GM19023 (cell line): ENCODE results near the gene ADAM12.

Experiments
- ATAC-seq: cut with Tn5 transposase; IDR thresholded peaks from one replicate; pipeline ENCODE4 v1.9.1; 2021; ENCODE audit warnings: mild to moderate bottlenecking, moderate library complexity; ENCODE audit not compliant: unreplicated experiment

ADAM12 gene

DNA sequence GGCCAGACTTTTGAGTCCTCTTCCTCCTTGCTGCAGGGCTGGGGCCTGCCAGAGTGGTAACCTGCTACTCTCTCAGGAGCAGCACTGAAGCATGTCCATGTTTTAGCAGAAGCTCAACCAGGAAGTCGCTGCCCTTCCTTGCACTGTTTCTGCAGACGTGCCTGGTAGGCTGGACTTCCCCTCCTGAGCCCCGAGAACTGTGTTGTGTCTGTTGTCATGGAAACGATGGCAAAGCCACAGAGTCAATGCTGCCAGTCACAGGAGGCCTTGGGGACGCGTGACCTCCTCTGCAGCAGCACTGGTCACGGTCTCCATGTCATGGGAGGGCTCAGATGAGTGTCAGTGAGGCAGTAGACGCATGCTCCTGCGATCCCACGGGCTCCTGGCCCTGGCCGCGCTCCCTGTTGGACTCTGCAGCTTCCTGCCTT lies 346.5 kb downstream of the ADAM12 start:
- peak; percentile 100 for ATAC-seq

DNA sequence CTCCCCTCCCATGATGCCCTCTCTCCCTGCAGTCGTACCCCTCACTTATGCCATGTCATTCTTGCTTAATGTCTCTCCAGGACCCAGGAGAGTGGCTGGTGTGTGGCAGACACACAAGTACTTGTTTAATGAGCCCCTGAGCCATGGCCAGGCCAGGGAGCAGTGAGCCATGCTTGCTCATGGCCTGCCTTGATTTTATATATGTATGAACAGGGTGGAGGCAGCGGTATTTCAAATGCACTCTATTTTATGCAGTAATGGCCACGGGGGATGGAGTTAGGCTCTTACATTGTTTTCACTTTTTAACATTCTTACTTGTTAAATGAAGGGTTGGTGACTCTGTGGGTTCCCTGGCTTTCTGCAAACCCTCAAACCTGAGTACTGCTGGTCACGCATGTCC lies 347.2 kb downstream of the ADAM12 start:
- ATAC-seq: no peak

DNA sequence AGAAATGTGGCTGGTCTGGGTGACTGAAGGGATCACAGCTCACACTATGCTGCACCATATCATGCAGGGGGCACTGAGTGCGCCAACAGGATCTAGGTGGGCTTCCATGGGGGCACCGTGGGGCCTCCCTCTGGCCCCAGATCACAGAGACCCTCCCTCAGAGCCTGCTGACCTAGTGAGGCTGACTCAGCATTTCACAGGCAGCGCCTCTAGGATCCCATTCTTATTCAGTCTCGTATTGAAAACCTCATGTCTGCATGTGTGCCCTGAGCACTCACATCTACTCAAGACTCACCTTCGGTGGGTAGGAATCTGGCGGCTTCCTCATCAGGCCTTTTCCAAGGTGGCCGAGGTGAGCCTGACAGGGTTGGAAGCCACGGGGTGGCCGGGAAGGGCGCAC lies 350.3 kb downstream of the ADAM12 start:
- no peak for ATAC-seq

DNA sequence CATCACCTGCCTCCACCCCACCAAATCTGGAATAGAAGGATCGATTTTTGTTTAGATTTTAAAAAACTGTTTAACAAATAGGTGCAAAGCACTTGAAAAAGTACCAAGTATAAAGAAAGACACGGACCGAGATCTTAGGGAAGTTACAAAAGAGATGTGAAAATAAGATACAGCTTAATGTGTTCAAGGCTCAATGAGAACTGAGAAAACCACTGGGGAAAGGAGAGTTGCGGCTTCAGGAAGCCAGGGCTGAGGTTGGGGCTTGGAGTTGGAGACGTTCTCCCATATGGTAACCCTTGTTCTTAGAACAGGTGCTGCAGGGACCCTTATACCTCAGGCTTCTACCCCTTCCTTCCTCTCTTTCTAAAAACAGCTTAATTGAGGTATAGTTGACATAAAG lies 351.8 kb downstream of the ADAM12 start:
- no peak for ATAC-seq

DNA sequence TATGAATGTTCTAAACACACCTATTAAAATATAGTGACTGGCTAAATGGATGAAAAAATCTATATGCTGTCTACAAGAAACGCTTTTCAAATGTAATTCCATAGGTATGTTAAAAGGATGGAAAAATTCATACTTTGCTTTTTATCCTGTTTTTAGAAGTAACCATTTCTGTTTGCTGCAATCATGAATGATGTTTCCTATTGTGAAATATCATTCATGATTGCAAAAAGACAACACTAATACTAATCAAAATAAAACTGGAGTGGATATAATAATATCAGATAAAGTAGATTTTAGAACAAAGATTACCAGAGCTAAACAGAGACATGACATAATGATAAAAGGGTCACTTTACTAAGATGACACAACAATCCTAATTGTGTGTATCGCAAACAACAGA lies 353.7 kb downstream of the ADAM12 start:
- no peak for ATAC-seq

DNA sequence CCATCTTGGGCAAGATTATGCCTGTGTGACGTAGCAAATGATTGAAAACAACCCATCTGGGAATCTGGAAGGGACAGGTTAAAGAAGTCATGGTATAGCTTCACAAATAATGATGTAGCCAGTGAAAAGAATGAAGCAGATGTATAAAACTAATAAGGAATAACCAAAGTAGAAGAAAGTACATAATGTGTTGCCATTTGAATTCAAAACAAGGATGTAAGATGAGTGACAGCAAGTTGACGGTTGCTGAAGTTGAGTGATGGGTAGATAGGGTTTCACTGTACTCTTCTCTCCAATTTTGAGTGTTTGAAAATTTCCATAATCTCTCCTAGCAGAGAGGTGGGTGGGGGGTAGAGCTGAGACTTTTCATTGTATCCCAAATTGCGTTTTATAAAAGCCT lies 358.3 kb downstream of the ADAM12 start:
- ATAC-seq: no peak

DNA sequence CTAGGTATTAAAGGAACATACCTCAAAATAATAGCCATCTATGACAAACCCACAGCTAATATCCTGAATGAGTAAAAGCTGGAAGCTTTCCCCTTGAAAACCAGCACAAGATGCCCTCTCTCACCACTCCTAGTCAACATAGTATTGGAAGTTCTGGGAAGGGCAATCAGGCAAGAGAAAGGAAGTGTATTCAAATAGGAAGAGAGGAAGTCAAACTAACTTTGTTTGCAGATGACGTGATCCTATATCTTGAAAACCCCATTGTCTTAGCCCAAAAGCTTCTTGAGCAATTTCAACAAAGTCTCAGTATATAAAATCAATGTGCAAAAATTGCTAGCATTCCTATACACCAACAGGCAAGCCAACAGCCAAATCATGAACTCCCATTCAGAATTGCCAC lies 360.6 kb downstream of the ADAM12 start:
- no peak for ATAC-seq

DNA sequence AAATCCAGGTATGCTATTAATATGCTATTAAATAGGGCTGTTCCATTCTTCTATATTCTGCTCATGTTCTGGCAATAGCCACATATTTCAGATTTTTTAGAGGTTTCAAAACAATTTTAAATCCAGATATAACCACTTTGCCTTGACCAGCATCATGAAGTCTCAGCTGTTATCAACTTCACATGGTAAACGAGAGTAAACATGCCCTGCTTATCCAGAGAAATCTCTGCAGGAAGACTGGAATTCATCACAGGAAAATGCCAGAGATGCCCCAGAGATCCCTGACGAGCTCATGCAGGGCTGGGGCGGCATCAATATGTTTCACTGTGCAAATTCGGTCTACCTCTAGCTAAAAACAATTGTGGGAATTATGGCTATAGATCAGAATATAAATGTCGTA lies 365.4 kb downstream of the ADAM12 start:
- ATAC-seq: no peak

DNA sequence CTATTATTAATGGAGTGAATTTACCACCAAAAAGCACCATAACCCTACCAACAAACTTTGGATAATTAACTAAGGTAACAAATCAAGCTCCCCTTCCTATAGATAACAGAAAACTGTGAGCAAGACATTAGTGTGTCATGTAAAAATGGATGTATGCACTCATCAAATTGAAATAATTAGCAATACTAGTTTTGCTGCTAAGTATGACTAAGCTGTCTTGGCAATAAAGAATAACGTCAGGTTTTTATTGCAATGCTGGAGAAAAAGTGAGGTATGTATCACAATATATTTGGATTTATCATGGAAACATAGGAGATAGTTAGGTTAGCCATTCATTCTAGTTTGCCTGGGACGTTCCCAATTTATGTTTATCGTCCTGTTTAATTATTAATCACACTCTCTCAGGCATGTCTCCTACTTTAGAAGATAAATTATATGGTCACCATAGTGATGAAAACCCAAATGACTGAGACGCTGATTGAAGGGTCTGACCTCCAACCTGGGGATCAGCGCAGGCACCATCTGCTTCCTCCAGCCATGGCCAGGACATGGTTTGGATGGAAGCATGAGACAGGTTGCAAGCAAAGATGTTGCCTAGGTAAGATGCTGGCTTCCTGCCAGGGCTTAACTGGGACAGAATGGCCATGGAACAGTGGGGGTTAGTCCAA lies 366.3 kb downstream of the ADAM12 start:
- no peak for ATAC-seq

DNA sequence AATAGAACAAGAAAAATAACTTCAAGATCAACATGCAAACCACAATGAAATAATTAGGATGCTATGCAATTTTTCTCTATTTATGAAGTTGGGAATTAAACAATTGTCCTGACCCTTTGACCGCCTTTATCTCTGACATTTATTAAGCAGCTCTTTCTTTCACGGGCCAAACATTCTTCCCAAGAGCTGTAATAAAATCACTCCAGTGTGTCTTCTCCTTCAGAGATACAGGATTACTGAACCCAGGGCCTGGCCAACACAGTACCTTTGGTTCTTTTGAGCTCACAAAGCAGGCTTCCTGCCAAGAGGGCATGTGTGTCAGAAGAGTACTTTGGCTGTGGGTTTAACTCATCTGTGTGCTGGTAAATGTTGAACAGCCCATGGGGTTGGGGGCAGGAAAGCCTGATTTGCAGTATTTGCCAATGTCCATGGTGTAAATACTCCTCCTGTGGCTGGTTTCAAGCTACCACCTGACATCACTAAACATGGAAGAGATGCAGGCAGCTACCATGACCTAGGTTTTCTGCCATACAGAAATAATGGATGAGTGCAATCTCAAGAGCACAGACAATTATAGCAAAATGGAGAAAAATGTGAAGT lies 370.2 kb downstream of the ADAM12 start:
- no peak for ATAC-seq

DNA sequence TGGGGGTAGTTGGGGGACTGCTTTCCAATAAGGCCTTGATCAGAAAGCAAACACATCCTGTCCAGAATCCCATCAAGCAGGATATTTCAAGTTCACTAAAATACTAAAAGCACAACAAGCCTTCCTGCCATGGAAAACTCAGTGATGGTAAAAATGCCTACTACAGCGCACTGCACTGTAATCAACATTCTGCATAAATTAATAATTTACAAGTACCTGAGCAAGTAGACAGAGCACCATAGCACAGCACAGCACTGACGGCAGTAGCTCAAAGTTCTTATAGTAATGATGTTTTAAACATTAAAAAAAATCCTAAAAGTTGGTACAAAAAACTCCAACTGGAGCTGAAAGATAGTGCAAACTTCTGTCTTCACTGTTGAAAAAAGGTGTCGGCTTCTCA lies 371.4 kb downstream of the ADAM12 start:
- no peak for ATAC-seq

DNA sequence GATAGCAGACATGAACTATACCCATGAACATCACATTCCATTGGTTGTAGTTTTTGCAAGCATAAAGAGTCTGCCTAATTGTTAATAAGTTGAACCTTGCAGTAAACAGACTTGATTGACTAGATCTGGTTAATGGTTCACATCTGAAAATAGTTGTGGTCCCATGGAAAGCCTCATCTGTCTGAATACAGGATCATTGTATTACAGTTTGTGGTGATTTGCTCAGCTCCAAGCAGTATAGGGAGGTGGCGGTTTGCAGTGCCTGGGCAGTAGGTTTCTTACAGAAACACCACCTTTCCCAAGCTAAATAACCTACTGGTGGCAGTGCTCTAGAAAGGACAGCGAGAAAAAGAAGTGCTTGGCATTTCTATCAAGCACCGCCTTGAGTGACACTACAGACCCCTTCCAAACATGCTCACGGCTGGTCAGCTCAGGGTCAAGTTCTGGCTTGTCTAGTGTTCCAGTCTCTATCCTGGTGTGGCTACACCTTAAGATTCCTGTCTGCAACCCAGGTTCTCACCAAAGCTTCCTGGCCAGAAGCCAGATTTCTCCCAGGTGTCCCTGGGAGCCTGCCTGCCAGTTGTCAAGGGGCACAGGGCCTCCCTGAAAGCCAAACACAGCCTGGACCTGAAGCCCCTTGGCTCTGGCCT lies 372.0 kb downstream of the ADAM12 start:
- ATAC-seq: no peak

DNA sequence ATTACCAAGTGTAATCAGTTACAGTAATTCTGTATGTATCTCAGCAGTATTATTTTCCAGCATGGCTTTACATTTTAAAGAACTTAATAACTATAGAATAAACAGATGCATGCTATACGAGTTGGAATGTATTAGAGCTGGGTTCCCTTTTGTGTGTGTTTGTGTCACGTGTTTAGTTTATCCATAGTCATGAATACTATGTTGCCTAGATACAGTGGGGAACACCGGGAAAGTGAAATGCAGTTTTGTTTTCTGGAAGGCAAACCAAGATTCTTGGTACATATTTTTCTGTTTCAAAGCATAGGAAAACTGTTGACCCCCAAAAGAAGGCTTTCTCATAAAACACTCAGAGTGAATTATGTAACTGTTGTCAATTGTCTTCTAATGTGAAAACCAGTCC lies 372.9 kb downstream of the ADAM12 start:
- ATAC-seq: no peak

DNA sequence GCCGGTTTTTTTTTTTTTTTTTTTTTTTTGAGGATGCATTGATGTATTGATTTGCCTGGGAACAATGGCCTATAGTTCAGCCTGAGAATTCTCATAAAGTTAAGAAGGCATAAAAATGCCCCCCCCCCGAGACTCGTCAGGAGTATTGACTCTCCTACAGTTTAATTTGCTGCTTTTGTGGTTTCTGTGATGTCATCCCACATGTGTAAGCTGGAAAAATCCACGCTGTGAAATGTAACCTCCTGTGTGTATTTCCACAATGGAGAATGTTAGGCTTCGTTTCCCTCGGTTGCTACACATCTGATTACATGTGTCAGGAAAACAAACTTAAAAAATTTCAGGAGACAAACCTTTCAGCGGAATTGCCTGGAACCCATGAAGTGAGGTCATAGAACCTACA lies 374.0 kb downstream of the ADAM12 start:
- ATAC-seq: no peak

DNA sequence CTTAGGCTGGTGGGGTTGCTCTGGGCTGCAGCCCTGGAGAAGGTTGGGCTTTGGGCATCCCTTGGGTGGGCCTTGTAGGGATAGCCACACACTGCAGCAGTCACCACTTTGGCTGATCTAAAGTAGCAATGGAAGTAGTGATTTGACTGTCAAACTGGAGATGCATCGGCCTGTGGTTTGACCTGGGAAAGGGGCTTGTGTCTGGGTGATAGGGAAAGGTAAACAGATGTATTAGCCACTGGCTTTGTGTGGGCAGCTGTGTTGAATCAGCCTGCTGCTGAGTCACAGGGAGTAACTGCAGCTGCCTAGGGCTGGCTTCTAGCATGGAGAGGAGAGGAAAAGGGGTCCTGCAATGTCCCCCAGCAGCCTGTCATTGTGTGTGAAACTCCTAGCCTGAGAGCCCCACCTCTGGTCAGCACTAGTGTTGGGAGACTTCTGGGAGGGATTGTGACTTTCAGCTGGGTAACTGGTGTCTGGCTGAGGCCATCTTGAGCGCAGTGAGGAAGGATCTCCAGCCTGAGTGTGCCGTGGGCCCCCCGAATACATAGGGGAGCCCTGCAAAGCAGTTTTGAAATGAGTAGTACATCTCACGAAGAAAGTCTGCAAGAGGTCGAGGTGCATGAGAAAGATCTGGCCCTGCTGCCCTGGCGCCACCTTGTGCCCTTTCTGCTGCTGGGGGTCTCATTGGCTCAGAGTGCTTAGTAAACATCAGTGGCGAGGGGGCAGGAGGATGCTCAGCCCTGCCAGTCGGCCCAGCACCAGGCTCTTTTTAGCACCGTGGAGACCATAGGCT lies 374.6 kb downstream of the ADAM12 start:
- no peak for ATAC-seq

DNA sequence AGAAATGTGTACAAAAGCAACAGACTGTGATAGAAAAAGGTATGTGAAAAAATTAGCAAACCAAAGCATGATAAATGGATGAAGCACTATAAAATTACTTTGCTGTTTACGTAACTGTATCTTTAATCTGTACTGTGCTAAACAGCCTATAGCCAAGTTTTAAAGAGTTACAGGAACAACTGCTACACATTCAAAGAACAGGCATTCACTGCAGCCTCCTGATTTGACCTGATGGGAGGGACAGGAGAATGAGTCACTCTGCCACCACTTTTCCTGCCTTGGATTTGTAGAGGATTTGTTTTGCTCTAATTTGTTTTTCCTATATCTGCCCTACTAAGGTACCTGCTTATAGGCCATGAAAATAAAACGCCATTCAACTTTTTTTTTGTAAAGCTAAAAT lies 375.8 kb downstream of the ADAM12 start:
- no peak for ATAC-seq

DNA sequence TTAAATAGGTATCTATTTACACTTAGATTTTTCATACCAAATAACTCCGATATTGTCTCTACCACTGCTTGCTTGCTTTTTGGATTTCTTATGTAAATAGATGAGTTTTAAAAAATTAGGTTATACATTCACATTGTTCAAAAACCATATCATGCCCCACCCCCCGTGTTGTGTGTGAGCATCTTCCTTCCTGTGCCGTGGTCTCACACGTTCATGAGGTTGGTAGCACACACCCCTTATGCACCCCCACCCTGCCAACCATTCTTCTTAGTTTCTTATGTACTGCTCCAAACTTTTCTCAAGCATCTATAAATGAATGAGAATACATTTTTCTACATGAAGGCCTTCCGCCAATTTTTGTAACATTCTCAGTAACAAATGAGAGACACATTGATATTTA lies 376.3 kb downstream of the ADAM12 start:
- no peak for ATAC-seq

DNA sequence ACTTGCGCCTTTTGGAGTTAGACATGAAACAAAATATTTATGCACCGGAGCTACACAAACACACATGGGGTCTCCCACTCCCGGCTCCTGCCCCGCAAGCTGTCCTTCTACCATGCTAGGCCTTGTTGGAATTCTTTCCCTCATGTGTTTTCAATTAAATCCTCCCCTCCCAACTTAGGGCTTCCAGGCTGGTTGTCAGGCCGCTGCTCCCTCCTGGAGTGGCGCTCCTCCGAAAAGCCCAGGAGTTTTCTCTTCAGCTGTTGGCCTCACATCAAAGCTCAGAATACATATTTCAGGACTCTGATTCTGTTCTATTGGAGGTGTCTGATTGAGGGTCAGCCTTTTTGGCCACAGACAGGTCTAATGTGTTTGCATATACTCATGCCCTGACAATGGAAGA lies 378.6 kb downstream of the ADAM12 start:
- ATAC-seq: no peak

DNA sequence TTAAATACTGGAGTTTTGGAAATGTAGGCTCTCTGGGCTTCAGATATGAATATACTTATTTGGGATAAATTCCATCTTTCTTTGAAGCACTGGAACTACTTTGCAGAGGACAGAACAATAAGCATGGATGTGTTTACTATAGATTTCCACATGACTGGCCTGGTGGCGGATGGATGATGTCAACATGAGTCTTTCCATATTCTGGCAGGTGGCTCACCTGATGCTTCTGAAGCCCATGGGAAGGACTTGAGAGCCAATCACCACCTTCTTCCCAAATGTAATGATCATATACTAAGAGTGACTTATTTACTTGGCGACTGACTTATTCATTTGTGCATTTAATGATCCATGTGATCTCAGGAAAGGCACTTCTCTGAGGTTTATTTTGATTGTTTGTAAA lies 381.4 kb downstream of the ADAM12 start:
- ATAC-seq: no peak

DNA sequence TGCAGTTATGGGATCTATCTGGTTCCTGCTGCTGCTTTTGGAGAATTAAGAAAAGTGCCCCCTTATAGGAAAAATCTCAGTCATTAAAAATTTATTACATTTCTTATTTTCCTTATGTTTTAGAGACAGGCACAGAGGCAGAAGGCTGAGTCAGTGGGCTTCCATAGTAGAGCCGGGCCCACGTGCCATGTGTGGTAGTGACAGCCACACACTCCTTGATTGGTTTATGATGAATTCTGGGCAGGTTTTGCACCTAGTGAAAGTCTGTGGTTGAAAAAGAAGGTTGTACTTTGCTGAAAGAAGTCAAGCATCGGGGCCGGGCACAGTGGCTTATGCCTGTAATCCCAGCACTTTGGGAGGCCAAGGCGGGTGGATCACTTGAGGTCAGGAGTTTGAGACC lies 382.0 kb downstream of the ADAM12 start:
- ATAC-seq: no peak

DNA sequence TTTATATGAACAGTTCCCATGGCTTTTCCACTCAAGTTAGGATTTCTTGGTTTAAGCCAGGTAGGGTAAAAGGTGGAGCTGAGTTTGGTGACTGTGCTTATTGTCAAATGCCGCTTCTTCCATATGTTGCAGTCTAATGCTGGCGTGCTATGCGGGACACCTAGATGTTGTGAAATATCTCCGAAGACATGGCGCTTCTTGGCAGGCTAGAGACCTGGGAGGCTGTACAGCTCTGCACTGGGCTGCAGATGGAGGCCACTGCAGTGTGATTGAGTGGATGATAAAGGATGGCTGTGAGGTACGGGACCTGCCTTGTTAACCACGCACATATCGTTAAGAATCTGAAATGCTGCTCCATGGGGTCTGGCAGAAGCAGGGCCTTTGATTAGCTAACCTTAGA lies 383.5 kb downstream of the ADAM12 start:
- ATAC-seq: no peak

DNA sequence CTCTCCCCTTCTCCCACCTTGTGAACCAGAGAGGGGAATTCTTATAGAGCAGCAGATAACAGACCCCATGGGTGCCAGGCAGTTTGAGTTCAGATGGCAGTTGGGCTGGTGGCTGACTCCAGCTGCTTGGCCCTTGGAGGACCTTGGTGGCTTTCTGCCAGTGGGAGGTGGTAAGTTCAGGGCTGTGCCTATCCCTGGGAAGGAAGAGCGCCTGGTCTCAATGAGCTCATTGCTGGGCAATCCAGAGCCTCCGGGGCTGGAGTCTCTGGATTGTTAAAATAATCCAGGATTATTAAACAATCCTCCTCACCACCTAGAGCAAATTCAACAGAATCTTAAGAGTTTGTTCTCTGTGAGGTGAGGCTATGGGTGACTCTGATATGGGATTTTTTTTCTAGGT lies 386.7 kb downstream of the ADAM12 start:
- ATAC-seq: no peak
